NCI-H1417 (cell line): ENCODE measurements around the gene OPTN.
"Not testable (repeated sequence)": the region's sequence is repeated elsewhere in the genome, so short reads cannot be mapped to it uniquely, and the experiment has no call there.

Source experiments
- DNase-seq, 3 experiments: peaks; one replicate each; lab custom pipeline; 2025; lab: John Stamatoyannopoulos, UW

Gene OPTN

GRCh38 chr10:13099666-13100348, at the start of gene OPTN:
Gene OPTN (plus strand): TSS chr10:13100163. CDS start chr10:13109123, 8,960 bp downstream.
- peak; percentile 68 to 86 (median 73) for DNase-seq

GRCh38 chr10:13051126-13051694, 48.8 kb upstream of the OPTN start:
- no peak for DNase-seq

- not testable (repeated sequence) for DNase-seq
These were observed 46.8 kb upstream of the OPTN start for GRCh38 chr10:13053208-13053607.

GRCh38 chr10:13053794-13054462, 46.0 kb upstream of the OPTN start:
- DNase-seq, result peak in 1 of 3 experiments; percentile 4

- DNase-seq, result no peak
These were observed 45.1 kb upstream of the OPTN start for GRCh38 chr10:13054844-13055243.

GRCh38 chr10:13056456-13057077, 43.4 kb upstream of the OPTN start:
- DNase-seq, result peak in 2 of 3 experiments; percentile 1 to 49

- no peak for DNase-seq
These were observed 37.2 kb upstream of the OPTN start for GRCh38 chr10:13062803-13063202.

- DNase-seq, result no peak
These were observed 33.4 kb upstream of the OPTN start for GRCh38 chr10:13066527-13066926.

- DNase-seq, result no peak
These were observed 32.5 kb upstream of the OPTN start for GRCh38 chr10:13067431-13067830.

- DNase-seq, result no peak
These were observed 31.9 kb upstream of the OPTN start for GRCh38 chr10:13068071-13068470.

GRCh38 chr10:13068484-13068883, 31.5 kb upstream of the OPTN start:
- no peak for DNase-seq

GRCh38 chr10:13072339-13072738, 27.6 kb upstream of the OPTN start:
- DNase-seq, result no peak

- peak; percentile 54 to 79 (median 55) for DNase-seq
These were observed 25.2 kb upstream of the OPTN start for GRCh38 chr10:13074563-13075451.

- DNase-seq, result no peak
These were observed 20.8 kb upstream of the OPTN start for GRCh38 chr10:13078912-13079775.

- no peak for DNase-seq
These were observed 20.2 kb upstream of the OPTN start for GRCh38 chr10:13079776-13080050.

- DNase-seq, result no peak
These were observed 19.3 kb upstream of the OPTN start for GRCh38 chr10:13080643-13081042.

- DNase-seq, result not testable (repeated sequence)
These were observed 16.3 kb upstream of the OPTN start for GRCh38 chr10:13083700-13084099.

- DNase-seq, result no peak
These were observed 13.9 kb upstream of the OPTN start for GRCh38 chr10:13086056-13086455.

GRCh38 chr10:13087601-13087985, 12.4 kb upstream of the OPTN start:
- DNase-seq, result no peak

- DNase-seq, result peak in 1 of 3 experiments; percentile 30
These were observed 11.9 kb upstream of the OPTN start for GRCh38 chr10:13087986-13088618.

GRCh38 chr10:13089345-13089744, 10.6 kb upstream of the OPTN start:
- no peak for DNase-seq
